Dedifferentiated amniotic fluid mesenchymal stem cell (primary cell): ENCODE measurements around the gene WDR19.
A peak's percentile ranks its signal among the peaks of the same experiment; 100 is the strongest.

Experiments
- DNase-seq: peaks from one replicate; pipeline ENCODE4 v3.0.0-alpha.2; 2016; ENCODE audit errors: extremely low spot score

The WDR19 gene

GRCh38 chr4:39303871-39304270, 121.5 kb downstream of the WDR19 start:
- DNase-seq, result no peak

DNA sequence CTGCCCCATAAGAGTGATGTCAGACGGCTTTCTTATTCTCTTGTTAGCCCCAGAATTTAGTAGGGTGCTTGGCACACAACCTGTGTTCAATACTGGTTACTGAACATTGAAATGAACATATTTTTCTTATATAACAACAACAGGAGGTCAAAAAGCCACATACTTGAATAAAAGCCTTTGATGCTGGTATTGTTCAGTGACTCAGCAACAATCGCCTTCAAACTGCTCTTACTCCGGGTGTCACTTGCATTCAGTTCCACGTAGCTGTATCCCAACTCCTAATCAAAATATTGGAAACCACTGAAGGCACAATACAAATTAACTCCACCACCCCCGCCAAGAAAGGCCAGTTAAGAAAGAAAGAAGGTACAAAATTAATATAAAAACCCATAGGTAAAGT, 122.3 kb downstream of the WDR19 start:
- DNase-seq, result no peak

GRCh38 chr4:39305912-39306677, 123.8 kb downstream of the WDR19 start:
- no peak for DNase-seq

- DNase-seq, result no peak
Observed at GRCh38 chr4:39308611-39309010, 126.3 kb downstream of the WDR19 start.

DNA sequence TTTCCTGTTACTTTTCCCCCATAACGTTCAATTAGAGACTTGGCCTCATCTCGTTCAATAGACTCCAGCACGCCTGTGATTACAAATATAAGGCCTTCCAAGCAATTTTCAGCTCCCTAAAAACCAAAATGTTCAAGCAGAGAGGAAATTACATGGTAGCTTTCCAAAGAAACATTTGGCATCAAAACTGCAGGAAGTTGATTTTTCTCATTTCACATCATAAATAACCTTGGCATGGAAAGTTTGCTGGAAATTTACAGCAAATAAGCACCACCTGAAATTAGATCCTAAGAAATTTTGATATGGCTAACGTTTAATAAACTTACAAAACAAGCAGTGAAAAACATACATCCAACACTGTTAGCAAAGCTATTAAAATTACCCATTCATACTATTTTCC, 130.5 kb downstream of the WDR19 start:
- no peak for DNase-seq

- DNase-seq, result peak; percentile 67
Observed at GRCh38 chr4:39319676-39320075, 137.3 kb downstream of the WDR19 start.

DNA sequence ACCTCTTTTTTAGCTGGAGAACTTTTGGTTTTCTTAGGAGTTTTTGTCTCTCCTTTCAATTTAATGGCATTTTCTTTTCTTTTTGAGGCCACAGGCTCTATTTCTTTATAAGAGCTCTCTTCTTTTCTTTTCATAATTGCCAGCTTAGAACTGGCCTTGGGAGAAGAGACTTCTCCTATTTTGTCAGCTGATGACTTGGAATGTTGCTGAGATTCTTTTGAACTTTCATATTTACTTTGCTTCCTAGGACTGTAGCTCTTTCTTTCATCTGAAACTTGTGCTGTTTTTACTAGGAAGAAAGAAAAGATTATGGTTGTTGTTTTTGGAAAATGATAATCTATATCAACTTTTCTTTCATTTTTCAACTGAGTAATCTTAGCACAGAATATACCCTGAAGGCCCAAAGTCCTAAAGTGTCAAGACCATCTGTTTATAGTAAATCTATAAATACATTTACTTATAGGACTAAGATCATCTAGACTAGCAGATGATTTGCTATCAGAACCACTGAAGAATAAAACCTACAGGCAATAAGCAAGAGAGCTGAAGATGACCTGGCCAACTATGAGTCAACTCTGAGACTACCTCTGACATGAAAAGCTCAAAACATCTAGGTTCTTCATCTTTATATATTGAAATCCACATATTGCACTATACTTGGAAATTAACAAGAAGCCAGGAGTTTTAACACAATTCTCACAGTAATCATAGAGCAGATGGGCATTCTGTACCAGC, 138.2 kb downstream of the WDR19 start:
- DNase-seq, result no peak

GRCh38 chr4:39323821-39324220, 141.5 kb downstream of the WDR19 start:
- no peak for DNase-seq

GRCh38 chr4:39324446-39324845, 142.1 kb downstream of the WDR19 start:
- DNase-seq, result no peak

GRCh38 chr4:39324897-39325613, 142.7 kb downstream of the WDR19 start:
- no peak for DNase-seq

DNA sequence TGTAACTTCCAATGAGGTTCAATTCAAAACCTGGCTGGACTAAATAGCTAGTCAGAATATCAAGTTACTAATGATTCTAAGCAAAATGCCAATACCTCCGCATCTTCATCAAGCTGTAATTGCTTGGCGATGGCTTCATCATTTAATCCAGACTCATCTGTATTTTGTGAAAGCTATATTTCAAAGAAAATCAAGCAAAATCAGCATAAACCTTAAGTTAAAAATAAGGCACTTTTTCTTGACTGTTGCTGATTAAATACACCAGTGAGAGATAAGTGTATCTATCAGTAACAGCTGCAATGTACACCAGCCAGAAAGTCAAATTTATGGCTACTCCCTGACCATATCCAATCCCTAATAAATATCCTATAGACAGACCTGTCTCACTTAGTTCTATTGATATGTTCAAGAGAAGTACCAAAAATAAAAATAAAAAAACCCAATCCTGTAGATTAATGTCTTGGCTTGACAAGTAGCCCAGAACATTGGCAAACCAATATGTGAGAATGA, 144.2 kb downstream of the WDR19 start:
- no peak for DNase-seq

GRCh38 chr4:39330353-39330752, 148.0 kb downstream of the WDR19 start:
- DNase-seq, result no peak

DNA sequence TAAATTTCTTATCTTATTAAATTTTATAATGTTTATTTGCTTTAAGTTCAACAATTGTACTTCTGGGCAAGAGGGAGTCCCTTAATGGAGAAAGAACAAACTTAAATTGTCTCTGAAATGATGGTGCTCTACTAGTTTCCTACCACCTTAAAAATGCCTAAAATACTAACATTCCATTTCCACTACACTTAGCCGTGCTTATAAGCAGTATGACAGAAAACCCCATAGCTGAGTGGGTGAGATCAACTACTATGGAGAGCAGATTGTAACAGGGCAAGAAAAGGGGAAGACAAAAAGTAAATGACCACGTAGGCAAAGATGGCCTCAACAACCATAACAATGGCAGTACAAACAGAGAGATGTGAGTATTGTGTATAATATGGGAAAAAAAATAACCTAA, 148.9 kb downstream of the WDR19 start:
- no peak for DNase-seq
